ENCODE results near the gene CHIC2. TPM values are rescaled to one million over a fixed set of nuclear protein-coding genes. Genes with fewer than 3 reads are reported as not detected.

Gene CHIC2
- total and polyA plus RNA-seq, 3 donors from 2014 or later: 83.4 to 129 (median 113) TPM

DNA sequence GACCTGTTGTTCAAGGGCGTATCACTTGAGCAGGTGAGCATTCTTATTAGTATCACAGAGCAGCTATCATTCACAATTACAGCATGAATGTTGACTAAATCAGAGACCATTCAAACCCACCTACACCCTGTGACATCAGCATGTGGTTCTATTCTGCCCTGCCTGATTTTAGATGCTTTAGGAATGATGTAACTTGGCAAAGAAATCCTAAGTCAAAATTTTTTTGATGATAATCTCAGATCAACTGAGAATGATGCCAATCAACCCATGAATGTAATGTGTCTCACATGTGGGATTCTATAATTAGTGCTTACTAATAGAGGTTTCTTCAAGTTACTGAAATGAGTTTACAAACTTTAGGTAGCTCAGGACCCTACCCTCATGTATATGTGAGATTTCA, 13.4 kb upstream of the CHIC2 start:
- no peak for TF ChIP-seq POLR2A (IDR thresholded peaks at IDR 0.05)
- TF ChIP-seq, protein P1, sequence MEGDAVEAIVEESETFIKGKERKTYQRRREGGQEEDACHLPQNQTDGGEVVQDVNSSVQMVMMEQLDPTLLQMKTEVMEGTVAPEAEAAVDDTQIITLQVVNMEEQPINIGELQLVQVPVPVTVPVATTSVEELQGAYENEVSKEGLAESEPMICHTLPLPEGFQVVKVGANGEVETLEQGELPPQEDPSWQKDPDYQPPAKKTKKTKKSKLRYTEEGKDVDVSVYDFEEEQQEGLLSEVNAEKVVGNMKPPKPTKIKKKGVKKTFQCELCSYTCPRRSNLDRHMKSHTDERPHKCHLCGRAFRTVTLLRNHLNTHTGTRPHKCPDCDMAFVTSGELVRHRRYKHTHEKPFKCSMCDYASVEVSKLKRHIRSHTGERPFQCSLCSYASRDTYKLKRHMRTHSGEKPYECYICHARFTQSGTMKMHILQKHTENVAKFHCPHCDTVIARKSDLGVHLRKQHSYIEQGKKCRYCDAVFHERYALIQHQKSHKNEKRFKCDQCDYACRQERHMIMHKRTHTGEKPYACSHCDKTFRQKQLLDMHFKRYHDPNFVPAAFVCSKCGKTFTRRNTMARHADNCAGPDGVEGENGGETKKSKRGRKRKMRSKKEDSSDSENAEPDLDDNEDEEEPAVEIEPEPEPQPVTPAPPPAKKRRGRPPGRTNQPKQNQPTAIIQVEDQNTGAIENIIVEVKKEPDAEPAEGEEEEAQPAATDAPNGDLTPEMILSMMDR (IDR thresholded peaks at IDR 0.05): no peak
- intact Hi-C loops (cut with DNase I; ENCODE audit: low total_unique reads): no loop called here
- Histone ChIP-seq H3K36me3 (ENCODE audit: low read depth, missing control alignments) (no peaks in the 10 kb centered on the region), H3K27ac (no peak overlapping the region), H3K4me3 (no peak overlapping the region), H3K27me3 (no peaks in the 10 kb centered on the region), H3K4me1 (peaks cover 3% of the 10 kb centered on the region), H3K9me3 (no peaks in the 10 kb centered on the region)
- DNase-seq: no peak
- 100% methylated on average over 1 of the region's 1 CpG for WGBS, 2 donors

DNA sequence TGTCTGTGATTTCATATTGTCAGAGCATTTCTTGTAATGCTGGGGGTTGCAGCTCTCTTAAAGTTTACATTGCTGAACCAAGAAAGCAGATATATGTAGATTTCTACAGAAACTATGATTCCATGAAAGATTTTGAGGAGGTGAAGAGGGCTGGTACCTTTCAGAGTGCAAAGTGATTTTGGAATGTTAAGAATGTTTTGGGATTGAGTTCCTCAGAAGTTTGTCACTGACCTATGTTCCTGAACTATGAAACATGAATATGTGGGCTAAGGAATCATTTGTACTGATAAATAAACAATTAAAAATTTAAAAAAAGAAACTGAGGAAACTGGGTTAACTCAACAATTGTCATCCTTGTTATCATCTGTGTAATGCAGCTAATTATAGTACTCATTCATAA, 12.3 kb upstream of the CHIC2 start:
- no peaks in the 10 kb centered on the region for H3K9me3 ChIP-seq
- no peaks in the 10 kb centered on the region for H3K27me3 ChIP-seq
- peaks cover 3% of the 10 kb centered on the region for H3K4me1 ChIP-seq
- no peaks in the 10 kb centered on the region for H3K36me3 ChIP-seq (ENCODE audit: low read depth, missing control alignments)
- no peak for DNase-seq
- TF ChIP-seq POLR2A (IDR thresholded peaks at IDR 0.05): no peak
- TF ChIP-seq, protein P1 (IDR thresholded peaks at IDR 0.05): no peak
- intact Hi-C loops (cut with DNase I; ENCODE audit: low total_unique reads): no loop called here
- no peak overlapping the region for H3K27ac ChIP-seq
- H3K4me3 ChIP-seq: no peak overlapping the region

DNA sequence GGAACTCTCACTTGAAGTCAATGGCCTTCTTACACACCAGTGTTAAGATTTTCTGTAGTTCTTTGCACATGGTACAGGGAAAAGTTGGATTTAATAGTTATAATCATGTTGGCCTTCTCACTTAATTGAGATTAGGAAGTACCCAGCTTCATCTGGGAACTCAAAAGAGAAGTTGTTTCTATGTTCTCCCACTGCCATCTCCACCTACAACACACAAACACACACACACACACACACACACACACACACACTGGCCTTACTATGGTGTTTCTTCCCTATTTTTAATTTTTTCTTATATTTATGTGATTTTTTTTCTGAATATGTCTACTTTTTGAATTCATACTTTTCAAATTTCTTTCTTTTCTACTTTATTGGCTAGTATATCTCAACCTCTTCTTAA, 10.0 kb upstream of the CHIC2 start:
- Histone ChIP-seq H3K4me1 (peaks cover 7% of the 10 kb centered on the region), H3K9me3 (no peaks in the 10 kb centered on the region), H3K27me3 (no peaks in the 10 kb centered on the region), H3K36me3 (ENCODE audit: low read depth, missing control alignments) (no peaks in the 10 kb centered on the region), H3K27ac (no peak overlapping the region), H3K4me3 (no peak overlapping the region)
- TF ChIP-seq, protein P1 (IDR thresholded peaks at IDR 0.05): no peak
- TF ChIP-seq POLR2A (IDR thresholded peaks at IDR 0.05): no peak
- no peak for DNase-seq
- intact Hi-C loops (cut with DNase I; ENCODE audit: low total_unique reads): no loop called here

DNA sequence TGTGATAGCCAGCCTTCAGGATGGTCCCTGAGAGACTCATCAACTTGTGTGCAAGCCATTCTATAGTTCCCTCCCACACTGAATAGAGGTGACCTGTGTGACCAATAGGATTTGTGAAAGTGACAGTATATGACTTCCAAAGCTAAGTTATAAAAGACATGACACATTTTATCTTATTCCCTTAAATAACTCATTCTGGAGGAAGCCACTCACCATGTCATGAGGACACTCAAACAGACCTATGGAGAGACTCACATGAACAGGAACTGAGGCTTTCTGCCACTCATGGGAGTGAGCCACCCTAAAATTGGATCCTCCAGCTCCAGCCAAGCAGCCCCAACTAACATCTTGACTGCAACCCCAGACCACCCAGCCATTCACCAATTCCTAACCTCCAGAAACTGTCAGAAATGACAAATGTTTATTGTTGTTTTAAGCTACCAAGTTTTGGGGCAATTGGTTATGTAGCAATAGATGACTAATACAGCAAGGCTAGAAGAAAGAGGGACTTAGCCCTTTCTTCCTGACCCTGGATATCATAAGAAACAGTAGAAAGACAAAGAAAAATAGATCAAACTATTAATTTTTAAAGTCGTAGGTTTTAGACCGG, 9.0 kb upstream of the CHIC2 start:
- H3K36me3 ChIP-seq (ENCODE audit: low read depth, missing control alignments): no peaks in the 10 kb centered on the region
- no peak for DNase-seq
- no peaks in the 10 kb centered on the region for H3K9me3 ChIP-seq
- H3K27me3 ChIP-seq: no peaks in the 10 kb centered on the region
- H3K4me1 ChIP-seq: peaks cover 7% of the 10 kb centered on the region
- WGBS, 2 donors: 94 to 100% methylated on average over 2 of the region's 2 CpGs
- H3K27ac ChIP-seq: no peak overlapping the region
- H3K4me3 ChIP-seq: no peak overlapping the region
- TF ChIP-seq, protein P1 (IDR thresholded peaks at IDR 0.05): no peak
- TF ChIP-seq POLR2A (IDR thresholded peaks at IDR 0.05): no peak
- intact Hi-C loops (cut with DNase I; ENCODE audit: low total_unique reads): no loop called here

DNA sequence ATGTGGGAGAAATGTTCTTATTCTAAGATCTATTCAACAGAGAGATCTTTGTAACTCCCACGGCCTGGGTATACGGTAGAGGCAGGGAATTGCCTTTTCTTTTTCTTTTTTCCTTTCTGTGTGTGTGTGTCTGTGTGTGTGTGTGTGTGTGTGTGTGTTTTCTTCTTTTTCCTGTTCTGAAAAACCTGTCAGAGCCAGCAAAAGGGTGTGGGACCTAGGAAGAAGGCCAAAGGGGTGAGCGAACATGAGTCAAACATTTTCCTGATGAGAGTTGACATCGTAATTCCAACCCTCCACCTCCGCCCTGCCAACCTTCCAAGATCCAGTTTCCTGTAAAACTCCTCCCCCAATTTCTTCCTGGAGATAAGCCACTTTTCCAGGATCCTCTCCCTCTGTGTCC, 2.8 kb upstream of the CHIC2 start:
- no peak for DNase-seq
- Histone ChIP-seq H3K9me3 (no peaks in the 10 kb centered on the region), H3K27me3 (no peaks in the 10 kb centered on the region), H3K4me1 (peaks cover 31% of the 10 kb centered on the region), H3K27ac (peak overlapping the region; percentile 87 to 100), H3K4me3 (no peak overlapping the region), H3K36me3 (ENCODE audit: low read depth, missing control alignments) (no peaks in the 10 kb centered on the region)
- intact Hi-C loops (cut with DNase I; ENCODE audit: low total_unique reads): no loop called here
- WGBS, 2 donors: 28 to 31% methylated on average over 5 of the region's 5 CpGs
- TF ChIP-seq, protein P1 (IDR thresholded peaks at IDR 0.05): no peak
- no peak for TF ChIP-seq POLR2A (IDR thresholded peaks at IDR 0.05)
